ENCODE data around the gene REPS1. TPM values are rescaled to one million over a fixed set of nuclear protein-coding genes. Genes with fewer than 3 reads are reported as not detected.

REPS1 gene
- total and polyA plus RNA-seq, 8 donors, result 14.1 to 26.2 (median 19.0) TPM

- Histone ChIP-seq H3K36me3 (no peaks in the 10 kb centered on the region), H3K27me3 (no peaks in the 10 kb centered on the region), H3K27ac (no peak overlapping the region), H3K4me1 (no peaks in the 10 kb centered on the region), H3K4me3 (no peak overlapping the region), H3K9me3 (no peaks in the 10 kb centered on the region)
- ATAC-seq, result no peak
- FAIRE-seq, result no peak
- DNase-seq, result no peak
- WGBS, 2 donors, result 77 to 79% methylated on average over 4 of the region's 4 CpGs
- intact Hi-C loops (cut with DNase I), result no loop called here
- TF ChIP-seq, protein P1, sequence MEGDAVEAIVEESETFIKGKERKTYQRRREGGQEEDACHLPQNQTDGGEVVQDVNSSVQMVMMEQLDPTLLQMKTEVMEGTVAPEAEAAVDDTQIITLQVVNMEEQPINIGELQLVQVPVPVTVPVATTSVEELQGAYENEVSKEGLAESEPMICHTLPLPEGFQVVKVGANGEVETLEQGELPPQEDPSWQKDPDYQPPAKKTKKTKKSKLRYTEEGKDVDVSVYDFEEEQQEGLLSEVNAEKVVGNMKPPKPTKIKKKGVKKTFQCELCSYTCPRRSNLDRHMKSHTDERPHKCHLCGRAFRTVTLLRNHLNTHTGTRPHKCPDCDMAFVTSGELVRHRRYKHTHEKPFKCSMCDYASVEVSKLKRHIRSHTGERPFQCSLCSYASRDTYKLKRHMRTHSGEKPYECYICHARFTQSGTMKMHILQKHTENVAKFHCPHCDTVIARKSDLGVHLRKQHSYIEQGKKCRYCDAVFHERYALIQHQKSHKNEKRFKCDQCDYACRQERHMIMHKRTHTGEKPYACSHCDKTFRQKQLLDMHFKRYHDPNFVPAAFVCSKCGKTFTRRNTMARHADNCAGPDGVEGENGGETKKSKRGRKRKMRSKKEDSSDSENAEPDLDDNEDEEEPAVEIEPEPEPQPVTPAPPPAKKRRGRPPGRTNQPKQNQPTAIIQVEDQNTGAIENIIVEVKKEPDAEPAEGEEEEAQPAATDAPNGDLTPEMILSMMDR (IDR thresholded peaks at IDR 0.05), result no peak
Observed at GRCh38 chr6:138869398-138869797, 118.7 kb downstream of the REPS1 start.

DNA sequence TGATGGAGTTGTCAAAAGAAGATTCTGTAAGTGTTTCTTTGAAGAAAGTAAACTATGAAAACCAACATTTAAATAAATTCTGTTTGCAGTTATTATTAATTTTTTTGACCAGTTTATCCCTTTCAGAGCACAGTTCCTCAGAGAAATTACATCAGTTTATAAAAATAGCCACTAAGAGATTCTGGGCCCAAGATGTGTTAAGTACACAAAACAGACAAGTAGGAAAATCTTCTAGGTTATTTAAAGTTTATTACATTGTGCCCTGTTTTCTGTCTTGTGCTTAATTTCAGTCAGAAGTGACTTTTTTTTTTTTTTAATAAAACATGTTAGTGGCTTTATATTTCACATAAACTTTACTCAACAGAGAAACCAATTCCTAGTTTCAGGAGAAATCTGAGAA lies 119.9 kb downstream of the REPS1 start:
- Histone ChIP-seq H3K36me3 (no peaks in the 10 kb centered on the region), H3K27ac (no peak overlapping the region), H3K4me1 (no peaks in the 10 kb centered on the region), H3K27me3 (no peaks in the 10 kb centered on the region), H3K9me3 (no peaks in the 10 kb centered on the region), H3K4me3 (no peak overlapping the region)
- intact Hi-C loops (cut with DNase I), result no loop called here
- DNase-seq (no peak), ATAC-seq (no peak), FAIRE-seq (no peak)
- TF ChIP-seq, protein P1 (IDR thresholded peaks at IDR 0.05), result no peak

DNA sequence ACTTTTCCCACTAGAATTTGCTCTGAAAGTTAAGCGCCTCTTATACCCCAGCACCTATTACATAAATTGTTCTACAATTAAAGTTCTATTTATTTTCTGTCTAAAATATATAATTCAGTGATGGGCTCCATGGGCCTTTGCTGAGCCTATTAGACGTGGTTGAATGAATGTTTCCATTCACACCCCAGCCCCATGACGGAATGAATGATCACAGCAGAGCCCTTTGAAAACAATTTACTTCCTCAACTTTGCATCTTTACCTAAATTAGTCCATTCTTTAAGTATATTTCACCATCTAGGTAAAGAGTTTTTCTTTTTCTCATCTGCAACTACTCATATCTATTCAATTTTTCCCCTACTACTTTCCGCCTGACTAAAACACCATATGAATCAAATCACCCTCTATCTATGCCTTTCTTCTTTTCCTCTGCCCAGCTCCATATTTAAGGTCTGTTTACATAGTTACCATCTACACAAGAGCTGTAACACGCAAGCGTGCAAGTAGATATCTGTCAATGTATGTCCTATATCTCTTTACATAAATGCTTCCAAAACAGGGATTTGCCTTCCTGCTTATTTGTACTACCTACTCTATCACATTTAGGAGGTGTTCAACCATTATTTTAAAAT lies 122.5 kb downstream of the REPS1 start:
- WGBS, 2 donors, result 87% methylated on average over 6 of the region's 6 CpGs
- Histone ChIP-seq H3K27ac (no peak overlapping the region), H3K36me3 (no peaks in the 10 kb centered on the region), H3K4me1 (no peaks in the 10 kb centered on the region), H3K27me3 (no peaks in the 10 kb centered on the region), H3K4me3 (no peak overlapping the region), H3K9me3 (no peaks in the 10 kb centered on the region)
- FAIRE-seq (no peak), DNase-seq (no peak), ATAC-seq (no peak)
- TF ChIP-seq, protein P1 (IDR thresholded peaks at IDR 0.05), result no peak
- intact Hi-C loops (cut with DNase I), result no loop called here

DNA sequence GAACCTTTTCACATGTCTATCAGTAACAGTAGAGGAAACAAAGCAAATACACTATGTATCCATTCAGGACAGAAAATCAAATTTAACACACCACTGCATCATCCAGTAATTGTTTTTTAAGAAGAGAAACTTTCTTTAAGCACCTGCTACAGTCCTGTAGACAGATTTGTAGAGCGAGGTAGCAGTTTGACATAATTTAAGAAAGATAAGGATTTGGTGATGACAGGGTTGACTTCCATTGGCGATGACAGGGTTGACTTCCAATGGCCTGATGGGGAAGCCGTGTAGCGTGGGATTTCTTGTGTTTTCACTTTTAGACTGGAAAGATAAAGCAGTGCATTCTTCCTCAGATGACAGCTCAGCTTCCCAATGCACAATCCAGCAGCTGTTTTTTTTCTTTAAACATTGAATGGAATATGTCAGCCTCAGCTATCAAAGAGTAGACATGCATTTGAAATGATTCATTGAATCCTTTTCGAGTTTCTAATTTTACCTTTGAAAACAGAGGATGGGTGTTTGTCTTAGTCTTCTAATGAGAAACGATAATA lies 123.6 kb downstream of the REPS1 start:
- TF ChIP-seq, protein P1 (IDR thresholded peaks at IDR 0.05), result no peak
- H3K27me3 ChIP-seq, result no peaks in the 10 kb centered on the region
- intact Hi-C loops (cut with DNase I), result no loop called here

DNA sequence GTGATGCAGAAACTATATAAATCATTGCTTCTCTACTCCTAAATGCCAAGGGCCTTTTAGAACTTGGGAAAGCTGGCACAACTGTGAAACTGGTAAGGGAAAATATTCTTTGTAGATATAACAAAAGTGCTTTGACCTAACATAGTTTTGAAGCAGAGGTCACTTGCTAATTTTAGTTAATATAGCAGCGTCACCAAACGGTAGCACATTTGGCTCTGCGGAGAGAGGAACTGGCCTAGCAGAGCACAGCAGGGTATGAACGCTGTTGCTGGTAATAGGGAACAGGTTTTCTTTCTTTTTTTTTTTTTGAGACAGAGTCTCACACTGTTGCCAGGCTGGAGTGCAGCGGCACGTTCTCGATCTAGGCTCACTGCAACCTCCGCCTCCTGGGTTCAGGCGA lies 124.7 kb downstream of the REPS1 start:
- Histone ChIP-seq H3K9me3 (no peaks in the 10 kb centered on the region), H3K36me3 (no peaks in the 10 kb centered on the region), H3K4me1 (no peaks in the 10 kb centered on the region), H3K27me3 (no peaks in the 10 kb centered on the region), H3K27ac (no peak overlapping the region), H3K4me3 (no peak overlapping the region)
- intact Hi-C loops (cut with DNase I), result no loop called here
- TF ChIP-seq, protein P1 (IDR thresholded peaks at IDR 0.05), result no peak
- FAIRE-seq (no peak), ATAC-seq (no peak), DNase-seq (no peak)
- WGBS, 2 donors, result 72 to 83% methylated on average over 9 of the region's 9 CpGs

More for the DNA sequence above, 123.6 kb downstream of the REPS1 start:
- no peak for DNase-seq
- ATAC-seq, result no peak
- FAIRE-seq, result no peak
- WGBS, 2 donors, result 56 to 73% methylated on average over 6 of the region's 6 CpGs
- Histone ChIP-seq H3K9me3 (no peaks in the 10 kb centered on the region), H3K36me3 (no peaks in the 10 kb centered on the region), H3K4me1 (no peaks in the 10 kb centered on the region), H3K27ac (no peak overlapping the region), H3K4me3 (no peak overlapping the region)
